Upper lobe of left lung (tissue), 6 donors: ENCODE results near the gene SDK1. TPM values are rescaled to one million over a fixed set of nuclear protein-coding genes. Genes with fewer than 3 reads are reported as not detected.

ENCODE experiments used
- ATAC-seq, 2 donors: fragments of 200-7000 bp; cut with Tn5 transposase; one replicate each; pipeline ENCODE4 v1.9.1; 2022; ENCODE audit warnings: mild to moderate bottlenecking in 2 of 2, moderate library complexity in 2 of 2; ENCODE audit not compliant: low FRiP score in 2 of 2
- DNase-seq, 2 donors: peaks; one replicate each; pipeline ENCODE4 v3.0.0-alpha.2; 2019 to 2020
- H3K27ac ChIP-seq, 4 donors: fragments of 200-600 bp; sonication (generic); one replicate each; pipeline ENCODE4 v1.5.1; 2016 to 2019
- H3K27me3 ChIP-seq, 4 donors: fragments of 200-600 bp; sonication (generic); one replicate each; pipeline ENCODE4 v1.5.1; 2017 to 2019
- H3K36me3 ChIP-seq, 4 donors: fragments of 200-600 bp; sonication (generic); one replicate each; pipeline ENCODE4 v1.5.1; 2016 to 2019
- H3K4me1 ChIP-seq, 4 donors: fragments of 200-600 bp; sonication (generic); one replicate each; pipeline ENCODE4 v1.5.1; 2018 to 2019
- H3K4me3 ChIP-seq, 4 donors: fragments of 200-600 bp; sonication (generic); one replicate each; pipeline ENCODE4 v1.5.1; 2017 to 2019; ENCODE audit warnings: mild to moderate bottlenecking in 2 of 4, moderate library complexity in 1 of 4
- H3K9me3 ChIP-seq, 4 donors: fragments of 200-600 bp; sonication (generic); one replicate each; pipeline ENCODE4 v1.5.1; 2018 to 2019
- CTCF ChIP-seq, 6 experiments: fragments of 450-650 bp in 4 of 6; fragments of 200-600 bp in 2 of 6; sonication (generic) in 2 of 6; IDR thresholded peaks; one replicate each; pipeline ENCODE4 v1.5.1; 2016 to 2019; ENCODE audit warnings: antibody characterized with exemption in 6 of 6
- EP300 ChIP-seq, 4 donors: sonication (generic); formaldehyde crosslinking; IDR thresholded peaks; one replicate each; pipeline ENCODE4 v1.5.1; 2017; ENCODE audit warnings: antibody characterized with exemption in 4 of 4, control low read depth in 2 of 4
- POLR2A ChIP-seq, 4 donors: fragments of 450-650 bp; IDR thresholded peaks; one replicate each; pipeline ENCODE4 v1.5.1; 2016 to 2017; ENCODE audit warnings: antibody characterized with exemption in 4 of 4, mild to moderate bottlenecking in 2 of 4
- POLR2AphosphoS5 ChIP-seq, 2 donors: sonication (generic); formaldehyde crosslinking; IDR thresholded peaks; one replicate each; pipeline ENCODE4 v1.5.1; 2017; ENCODE audit warnings: antibody characterized with exemption in 2 of 2
- whole genome bisulfite sequencing, 2 donors: methylation state at CpG; one replicate each; pipeline ENCODE4 v1.1.5; 2017 to 2018; 5-methylcytosine and 5-hydroxymethylcytosine counted together
- total RNA-seq, 6 donors: library from RNA; depleted of rRNA in 4 of 6; stranded (reverse); fragments of >200 nt in 4 of 6; gene quantifications; one replicate each; pipeline versions ENCODE4 v1.1.0 to v1.2.1, GENCODE V29; 2016 to 2021
- donor health status: DM: no; HTN: no; CAD: no; lungs with moderate emphysema.
- donor health status: DM: no; HTN: yes; CAD: no; lungs with severe emphysema.

Gene SDK1
- total RNA-seq, 6 donors from 2014 or later: 9.3 to 90.1 (median 11.8) TPM

GRCh38 chr7:3989723-3990122 is 688.7 kb downstream of the SDK1 start:
- DNase-seq (no peak), ATAC-seq (no peak)
- Histone ChIP-seq H3K4me3 (no peak overlapping the region), H3K27ac (no peak overlapping the region), H3K4me1 (no peaks in the 10 kb centered on the region), H3K36me3 (no peaks in the 10 kb centered on the region), H3K27me3 (no peaks in the 10 kb centered on the region), H3K9me3 (no peaks in the 10 kb centered on the region)
- whole genome bisulfite sequencing, 2 donors: 92 to 98% methylated on average over 11 of the region's 11 CpGs
- TF ChIP-seq EP300 (IDR thresholded peaks at IDR 0.05): no peak
- no peak for TF ChIP-seq POLR2AphosphoS5 (IDR thresholded peaks at IDR 0.05)
- TF ChIP-seq POLR2A (IDR thresholded peaks at IDR 0.05): no peak
- no peak for TF ChIP-seq CTCF (IDR thresholded peaks at IDR 0.05)

- Histone ChIP-seq H3K36me3 (no peaks in the 10 kb centered on the region), H3K4me1 (no peaks in the 10 kb centered on the region), H3K4me3 (no peak overlapping the region), H3K9me3 (no peaks in the 10 kb centered on the region), H3K27ac (no peak overlapping the region), H3K27me3 (no peaks in the 10 kb centered on the region)
- WGBS, 2 donors: 75 to 78% methylated on average over 5 to 9 of the region's 9 CpGs
- TF ChIP-seq CTCF (IDR thresholded peaks at IDR 0.05): no peak
- TF ChIP-seq EP300 (IDR thresholded peaks at IDR 0.05): no peak
- TF ChIP-seq POLR2AphosphoS5 (IDR thresholded peaks at IDR 0.05): no peak
- no peak for TF ChIP-seq POLR2A (IDR thresholded peaks at IDR 0.05)
- ATAC-seq (no peak), DNase-seq (no peak)
These were observed 690.7 kb downstream of the SDK1 start for GRCh38 chr7:3991731-3992231.

GRCh38 chr7:3992841-3993240 is 691.8 kb downstream of the SDK1 start:
- Histone ChIP-seq H3K27me3 (no peaks in the 10 kb centered on the region), H3K4me3 (no peak overlapping the region), H3K4me1 (peaks cover 0 to 3% (median 0%) of the 10 kb centered on the region in 4 donors), H3K27ac (no peak overlapping the region), H3K9me3 (no peaks in the 10 kb centered on the region), H3K36me3 (no peaks in the 10 kb centered on the region)
- WGBS, 2 donors: 89 to 93% methylated on average over 7 of the region's 7 CpGs
- TF ChIP-seq POLR2A (IDR thresholded peaks at IDR 0.05) (no peak), POLR2AphosphoS5 (IDR thresholded peaks at IDR 0.05) (no peak), EP300 (IDR thresholded peaks at IDR 0.05) (no peak), CTCF (IDR thresholded peaks at IDR 0.05) (no peak)
- ATAC-seq: no peak
- DNase-seq: no peak

- peaks cover 0 to 3% (median 1%) of the 10 kb centered on the region in 4 donors for H3K4me1 ChIP-seq
- no peak for TF ChIP-seq POLR2AphosphoS5 (IDR thresholded peaks at IDR 0.05)
- TF ChIP-seq POLR2A (IDR thresholded peaks at IDR 0.05): no peak
- TF ChIP-seq CTCF (IDR thresholded peaks at IDR 0.05): no peak
- TF ChIP-seq EP300 (IDR thresholded peaks at IDR 0.05): no peak
- 86 to 90% methylated on average over 4 to 5 of the region's 5 CpGs for WGBS, 2 donors
- H3K9me3 ChIP-seq: no peaks in the 10 kb centered on the region
- no peaks in the 10 kb centered on the region for H3K27me3 ChIP-seq
- DNase-seq: no peak
- H3K27ac ChIP-seq: no peak overlapping the region
- H3K36me3 ChIP-seq: no peaks in the 10 kb centered on the region
- no peak for ATAC-seq
- no peak overlapping the region for H3K4me3 ChIP-seq
These were observed 693.7 kb downstream of the SDK1 start for GRCh38 chr7:3994764-3995163.

- TF ChIP-seq CTCF (IDR thresholded peaks at IDR 0.05) (no peak), POLR2A (IDR thresholded peaks at IDR 0.05) (no peak), POLR2AphosphoS5 (IDR thresholded peaks at IDR 0.05) (no peak), EP300 (IDR thresholded peaks at IDR 0.05) (no peak)
- ATAC-seq (no peak), DNase-seq (no peak)
- H3K27me3 ChIP-seq: no peaks in the 10 kb centered on the region
- H3K27ac ChIP-seq: no peak overlapping the region
- WGBS, 2 donors: 64 to 80% methylated on average over 7 of the region's 7 CpGs
- H3K36me3 ChIP-seq: no peaks in the 10 kb centered on the region
- H3K4me3 ChIP-seq: no peak overlapping the region
- H3K9me3 ChIP-seq: no peaks in the 10 kb centered on the region
- peaks cover 0 to 3% (median 1%) of the 10 kb centered on the region in 4 donors for H3K4me1 ChIP-seq
These were observed 694.1 kb downstream of the SDK1 start for GRCh38 chr7:3995187-3995586.
